Left lung (tissue), 10 donors: ENCODE data around the gene PPP1R18. TPM values are rescaled to one million over a fixed set of nuclear protein-coding genes. Genes with fewer than 3 reads are reported as not detected.
A peak's percentile ranks its signal among the peaks of the same experiment; 100 is the strongest.
"Not testable (repeated sequence)": the region's sequence is repeated elsewhere in the genome, so short reads cannot be mapped to it uniquely, and the experiment has no call there.

ENCODE experiments used
- ATAC-seq: fragments of 200-7000 bp; cut with Tn5 transposase; one replicate; pipeline ENCODE4 v1.9.1; 2020; ENCODE audit warnings: moderate library complexity
- DNase-seq, 4 donors: peaks; one replicate each; pipeline ENCODE4 v3.0.0-alpha.2; 2013 to 2020
- H3K27ac ChIP-seq, 2 donors: fragments of 200-600 bp; sonication (generic) in 1 of 2; one replicate each; pipeline versions ENCODE4 v1.5.0 to v1.8.0; 2020 to 2021
- H3K27me3 ChIP-seq, 2 donors: fragments of 200-600 bp; sonication (generic) in 1 of 2; one replicate each; pipeline versions ENCODE4 v1.5.0 to v1.8.0; 2020 to 2021
- H3K36me3 ChIP-seq, 2 donors: fragments of 200-600 bp; sonication (generic) in 1 of 2; one replicate each; pipeline versions ENCODE4 v1.5.0 to v1.8.0; 2020 to 2021
- H3K4me1 ChIP-seq, 2 donors: fragments of 200-600 bp; one replicate each; pipeline ENCODE4 v1.8.0; 2021
- H3K4me3 ChIP-seq, 2 donors: fragments of 200-600 bp; sonication (generic) in 1 of 2; one replicate each; pipeline versions ENCODE4 v1.5.0 to v1.8.0; 2020 to 2021; ENCODE audit warnings: mild to moderate bottlenecking in 1 of 2
- H3K9me3 ChIP-seq, 2 donors: fragments of 200-600 bp; sonication (generic) in 1 of 2; one replicate each; pipeline versions ENCODE4 v1.5.0 to v1.8.0; 2020 to 2021
- intact Hi-C, 2 donors: fragments of 100-400 bp; cut with DNase I; formaldehyde crosslinking; loops; one replicate each; pipeline versions ENCODE4 v1.11.2 to v1.14.2; 2022
- polyA plus RNA-seq, 6 donors: library from polyadenylated mRNA; unstranded; fragments of 120-200 nt; gene quantifications; one replicate each; pipeline ENCODE4 v1.2.1, GENCODE V29; 2013; ENCODE audit not compliant: insufficient read length in 6 of 6
- total RNA-seq, 2 donors: library from RNA; stranded (reverse); fragmentation: NEBNext Ultra II Directional; extraction: Animal tissue kit (Norgen Biotek cat#: 25700); gene quantifications; one replicate each; pipeline ENCODE4 v1.2.1, GENCODE V29; 2021
- TF ChIP-seq, protein P1 (sequence below), 2 donors: fragments of 200-600 bp; sonication (generic) in 1 of 2; IDR thresholded peaks; one replicate each; pipeline versions ENCODE4 v1.5.0 to v1.8.0; 2021; ENCODE audit warnings: antibody characterized with exemption in 2 of 2
- donor health status: DM: no; HTN: yes; CAD: no.
- donor health status: DM: no; HTN: no; CAD: no.

Gene PPP1R18
- total and polyA plus RNA-seq, 8 donors, result 36.7 to 117 (median 42.8) TPM

- intact Hi-C loops, result no loop called here
- Histone ChIP-seq H3K4me3 (no peak overlapping the region), H3K27me3 (no peaks in the 10 kb centered on the region), H3K4me1 (peaks cover 12 to 56% of the 10 kb centered on the region in 2 donors), H3K27ac (peak overlapping the region in 1 of 2 donors; percentile 10), H3K36me3 (peaks cover 8 to 85% of the 10 kb centered on the region in 2 donors), H3K9me3 (no peaks in the 10 kb centered on the region)
- ATAC-seq, result no peak
- DNase-seq, result no peak
- TF ChIP-seq, protein P1, sequence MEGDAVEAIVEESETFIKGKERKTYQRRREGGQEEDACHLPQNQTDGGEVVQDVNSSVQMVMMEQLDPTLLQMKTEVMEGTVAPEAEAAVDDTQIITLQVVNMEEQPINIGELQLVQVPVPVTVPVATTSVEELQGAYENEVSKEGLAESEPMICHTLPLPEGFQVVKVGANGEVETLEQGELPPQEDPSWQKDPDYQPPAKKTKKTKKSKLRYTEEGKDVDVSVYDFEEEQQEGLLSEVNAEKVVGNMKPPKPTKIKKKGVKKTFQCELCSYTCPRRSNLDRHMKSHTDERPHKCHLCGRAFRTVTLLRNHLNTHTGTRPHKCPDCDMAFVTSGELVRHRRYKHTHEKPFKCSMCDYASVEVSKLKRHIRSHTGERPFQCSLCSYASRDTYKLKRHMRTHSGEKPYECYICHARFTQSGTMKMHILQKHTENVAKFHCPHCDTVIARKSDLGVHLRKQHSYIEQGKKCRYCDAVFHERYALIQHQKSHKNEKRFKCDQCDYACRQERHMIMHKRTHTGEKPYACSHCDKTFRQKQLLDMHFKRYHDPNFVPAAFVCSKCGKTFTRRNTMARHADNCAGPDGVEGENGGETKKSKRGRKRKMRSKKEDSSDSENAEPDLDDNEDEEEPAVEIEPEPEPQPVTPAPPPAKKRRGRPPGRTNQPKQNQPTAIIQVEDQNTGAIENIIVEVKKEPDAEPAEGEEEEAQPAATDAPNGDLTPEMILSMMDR (IDR thresholded peaks at IDR 0.05), result no peak
Measured at GRCh38 chr6:30724906-30725667, 38.6 kb upstream of the PPP1R18 start.

GRCh38 chr6:30723843-30724741 is 37.6 kb upstream of the PPP1R18 start:
- H3K9me3 ChIP-seq, H3K27ac ChIP-seq, DNase-seq, H3K4me3 ChIP-seq, ATAC-seq, H3K27me3 ChIP-seq: not testable (repeated sequence)
- Histone ChIP-seq H3K36me3 (peaks cover 8 to 75% of the 10 kb centered on the region in 2 donors), H3K4me1 (peaks cover 15 to 58% of the 10 kb centered on the region in 2 donors)
- intact Hi-C loops, result loop anchor here in 1 of 2 donors (2.0 kb wide), 1 partner anchor 45 kb away; no protein-coding TSS in a partner anchor

- Histone ChIP-seq H3K4me3 (peak overlapping the region in 1 of 2 donors; percentile 80), H3K36me3 (peaks cover 8 to 67% of the 10 kb centered on the region in 2 donors), H3K4me1 (peaks cover 23 to 66% of the 10 kb centered on the region in 2 donors)
- not testable (repeated sequence) for H3K27ac ChIP-seq, DNase-seq, H3K27me3 ChIP-seq, ATAC-seq, H3K9me3 ChIP-seq
- intact Hi-C loops, result loop anchor here in 1 of 2 donors (2.0 kb wide), 1 partner anchor 44 kb away; no protein-coding TSS in a partner anchor
Measured at GRCh38 chr6:30723159-30723842, 36.9 kb upstream of the PPP1R18 start.

GRCh38 chr6:30722280-30723112 is 36.1 kb upstream of the PPP1R18 start:
- ATAC-seq (peak; percentile 27), DNase-seq (peak; percentile 78 to 93 (median 83))
- H3K4me1 ChIP-seq, result peaks cover 28 to 66% of the 10 kb centered on the region in 2 donors
- no peaks in the 10 kb centered on the region for H3K27me3 ChIP-seq
- H3K27ac ChIP-seq, result peak overlapping the region; percentile 74 to 94
- TF ChIP-seq, protein P1 (IDR thresholded peaks at IDR 0.05), result peak; percentile 91 to 94
- H3K9me3 ChIP-seq, result no peaks in the 10 kb centered on the region
- intact Hi-C loops, result loop anchor here in 1 of 2 donors (2.0 kb wide), 1 partner anchor 44 kb away; no protein-coding TSS in a partner anchor
- peak overlapping the region; percentile 80 for H3K4me3 ChIP-seq
- H3K36me3 ChIP-seq, result peaks cover 8 to 59% of the 10 kb centered on the region in 2 donors

DNA sequence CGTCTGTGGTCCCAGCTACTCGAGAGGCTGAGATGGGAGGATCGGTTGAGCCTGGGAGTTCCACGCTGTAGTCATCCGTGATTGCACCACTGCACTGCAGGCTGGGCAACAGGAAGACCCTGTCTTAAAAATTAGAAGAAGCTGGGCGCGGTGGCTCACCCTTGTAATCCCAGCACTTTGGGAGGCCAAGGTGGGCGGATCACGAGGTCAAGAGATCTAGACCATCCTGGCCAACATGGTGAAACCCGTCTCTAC is 35.5 kb upstream of the PPP1R18 start:
- Histone ChIP-seq H3K4me3 (peak overlapping the region; percentile 80), H3K4me1 (peaks cover 28 to 67% of the 10 kb centered on the region in 2 donors), H3K36me3 (peaks cover 8 to 54% of the 10 kb centered on the region in 2 donors), H3K27ac (peak overlapping the region; percentile 74 to 94)
- intact Hi-C loops, result loop anchor here in 1 of 2 donors (2.0 kb wide), 1 partner anchor 43 kb away; no protein-coding TSS in a partner anchor
- ATAC-seq, H3K27me3 ChIP-seq, DNase-seq, H3K9me3 ChIP-seq: not testable (repeated sequence)
